HCEC 1CT (cell line): ENCODE data around the gene IFNL4.
"Not testable (repeated sequence)": the region's sequence is repeated elsewhere in the genome, so short reads cannot be mapped to it uniquely, and the experiment has no call there.

ENCODE experiments used
- DNase-seq: peaks from one replicate; pipeline ENCODE4 v3.0.0-alpha.2; 2017

IFNL4 gene

DNA sequence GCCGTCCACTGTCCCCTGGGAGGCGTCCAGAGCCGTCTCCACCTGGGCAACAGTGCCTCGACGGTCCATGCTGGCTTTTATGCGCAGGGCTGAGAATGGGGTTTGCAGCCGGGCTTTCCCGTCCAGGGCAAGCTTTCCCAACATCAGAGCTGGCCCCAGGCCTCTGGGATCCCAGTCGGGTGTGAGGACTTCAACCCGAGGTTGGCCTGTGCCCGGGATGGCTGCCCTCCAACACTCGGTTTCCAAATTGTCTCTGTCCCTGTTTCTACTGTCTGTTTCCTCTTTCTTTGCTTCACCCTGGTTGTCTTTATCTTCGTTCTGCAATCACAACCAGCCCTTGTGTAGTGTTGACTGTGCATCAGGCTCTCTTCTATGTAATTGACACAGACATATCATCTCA, at the start of gene IFNL4:
Gene IFNL4 (minus strand): TSS at position 51 of the 400 bp plus-strand sequence.
- DNase-seq: no peak

DNA sequence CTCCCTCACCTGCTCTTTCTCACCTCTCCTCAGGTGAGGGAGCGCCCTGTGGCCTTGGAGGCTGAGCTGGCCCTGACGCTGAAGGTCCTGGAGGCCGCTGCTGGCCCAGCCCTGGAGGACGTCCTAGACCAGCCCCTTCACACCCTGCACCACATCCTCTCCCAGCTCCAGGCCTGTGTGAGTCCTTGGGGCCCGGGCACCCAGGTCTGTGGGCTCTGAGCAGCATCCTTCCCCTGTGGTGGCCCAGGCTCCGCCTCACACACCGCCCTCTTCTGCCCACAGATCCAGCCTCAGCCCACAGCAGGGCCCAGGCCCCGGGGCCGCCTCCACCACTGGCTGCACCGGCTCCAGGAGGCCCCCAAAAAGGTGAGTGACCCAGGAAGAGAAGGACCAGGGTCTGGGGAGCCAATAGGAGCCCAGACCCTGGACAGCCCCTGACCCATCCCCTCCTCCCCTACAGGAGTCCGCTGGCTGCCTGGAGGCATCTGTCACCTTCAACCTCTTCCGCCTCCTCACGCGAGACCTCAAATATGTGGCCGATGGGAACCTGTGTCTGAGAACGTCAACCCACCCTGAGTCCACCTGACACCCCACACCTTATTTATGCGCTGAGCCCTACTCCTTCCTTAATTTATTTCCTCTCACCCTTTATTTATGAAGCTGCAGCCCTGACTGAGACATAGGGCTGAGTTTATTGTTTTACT, 49.4 kb upstream of the IFNL4 start:
- DNase-seq: no peak

DNA sequence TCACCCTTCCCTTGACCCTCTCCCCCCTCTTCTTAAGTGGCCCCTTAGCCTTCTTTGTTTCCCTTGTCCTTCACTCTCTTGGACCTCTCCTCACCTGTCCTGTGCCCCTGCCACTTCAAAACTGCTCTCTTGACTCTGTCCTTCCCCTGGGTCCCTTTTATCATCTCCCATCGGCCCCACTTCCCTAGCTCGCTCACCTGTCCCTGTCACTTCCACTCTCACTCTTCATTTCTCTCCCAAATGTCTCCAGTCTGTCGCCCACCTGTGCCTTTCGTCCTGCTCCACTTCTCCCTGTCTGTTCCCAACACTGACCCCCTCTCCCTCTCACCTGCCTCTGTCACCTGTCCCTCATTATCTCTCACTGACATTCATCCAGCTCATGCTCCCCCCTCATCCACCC, 48.2 kb upstream of the IFNL4 start:
- no peak for DNase-seq

DNA sequence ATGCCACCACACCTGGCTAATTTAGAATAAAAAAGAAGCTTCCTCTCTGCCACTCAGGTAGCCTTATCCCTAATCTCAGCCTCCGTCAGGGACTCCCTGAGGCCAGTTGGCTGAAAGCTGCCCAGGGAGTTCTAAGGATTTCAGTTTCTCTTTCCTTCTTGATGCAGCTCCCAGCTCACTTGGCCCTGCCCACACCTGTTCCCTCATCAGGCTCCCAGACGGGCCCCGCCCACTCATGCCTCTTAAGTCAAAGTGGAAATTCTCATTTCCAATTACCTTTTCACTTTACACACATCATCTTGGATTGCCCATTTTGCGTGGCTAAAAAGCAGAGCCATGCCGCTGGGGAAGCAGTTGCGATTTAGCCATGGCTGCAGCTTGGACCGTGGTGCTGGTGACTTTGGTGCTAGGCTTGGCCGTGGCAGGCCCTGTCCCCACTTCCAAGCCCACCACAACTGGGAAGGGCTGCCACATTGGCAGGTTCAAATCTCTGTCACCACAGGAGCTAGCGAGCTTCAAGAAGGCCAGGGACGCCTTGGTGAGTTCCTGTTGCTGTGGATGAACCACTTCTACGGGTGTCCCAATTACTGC, 47.5 kb upstream of the IFNL4 start, which contains the start of gene IFNL1:
Gene IFNL1 (plus strand): TSS at position 353 of the 591 bp plus-strand sequence. CDS start 15 bp downstream, at position 368.
- no peak for DNase-seq

DNA sequence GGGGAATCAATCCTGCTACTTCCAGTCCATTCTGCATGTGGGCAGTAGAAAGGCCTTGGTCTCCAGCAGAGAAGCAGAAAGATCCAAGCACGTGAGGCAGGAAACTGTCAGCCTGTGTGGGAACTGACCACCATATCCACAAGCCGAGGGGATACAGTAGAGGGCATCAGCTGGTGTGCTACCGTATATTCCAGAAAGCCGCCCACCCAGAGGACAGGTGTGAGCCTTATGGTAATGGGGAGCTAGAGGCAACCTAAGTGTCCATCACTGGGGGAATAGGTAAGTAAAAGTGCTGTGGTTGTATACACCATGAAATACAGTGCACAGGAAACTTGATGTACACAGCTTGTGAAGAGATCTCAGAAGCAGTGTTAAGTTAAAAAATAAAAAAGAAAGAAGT, 44.7 kb upstream of the IFNL4 start:
- no peak for DNase-seq

DNA sequence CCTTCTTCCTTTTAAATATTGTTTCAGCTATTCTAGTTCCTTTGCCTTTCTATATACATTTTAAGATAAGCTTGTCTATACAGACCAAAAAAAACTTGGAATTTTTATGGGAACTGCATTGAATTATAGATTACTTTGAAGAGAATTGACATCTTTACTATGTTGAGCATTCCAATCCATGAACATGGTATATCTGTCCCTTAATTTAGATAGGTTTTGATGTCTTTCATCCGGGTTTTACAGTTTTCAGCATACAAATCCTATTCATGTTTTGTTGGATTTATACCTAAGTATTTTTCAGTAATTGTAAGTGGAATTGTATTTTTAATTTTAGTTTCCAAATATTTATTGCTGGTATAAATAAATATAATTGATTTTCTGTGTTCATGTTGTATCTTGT, 35.4 kb upstream of the IFNL4 start:
- no peak for DNase-seq

DNA sequence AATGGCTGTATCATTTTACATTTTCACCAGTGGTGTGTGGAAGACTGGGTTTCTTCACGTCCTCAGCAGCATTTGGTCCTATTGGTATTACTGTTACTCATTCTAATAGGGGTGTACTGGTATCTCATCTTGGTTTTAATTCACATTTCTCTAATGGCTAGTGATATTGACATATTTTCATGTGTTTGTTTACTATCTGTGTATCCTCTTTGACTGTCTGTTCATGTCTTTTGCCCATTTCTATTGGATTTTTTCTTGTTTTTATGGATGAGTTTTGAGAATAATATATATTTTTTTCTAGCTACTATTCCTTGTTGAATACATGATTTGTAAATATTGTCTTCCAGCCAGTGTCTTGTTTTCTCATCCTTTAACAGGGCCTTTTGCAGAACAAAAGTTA, 33.4 kb upstream of the IFNL4 start:
- DNase-seq: no peak

DNA sequence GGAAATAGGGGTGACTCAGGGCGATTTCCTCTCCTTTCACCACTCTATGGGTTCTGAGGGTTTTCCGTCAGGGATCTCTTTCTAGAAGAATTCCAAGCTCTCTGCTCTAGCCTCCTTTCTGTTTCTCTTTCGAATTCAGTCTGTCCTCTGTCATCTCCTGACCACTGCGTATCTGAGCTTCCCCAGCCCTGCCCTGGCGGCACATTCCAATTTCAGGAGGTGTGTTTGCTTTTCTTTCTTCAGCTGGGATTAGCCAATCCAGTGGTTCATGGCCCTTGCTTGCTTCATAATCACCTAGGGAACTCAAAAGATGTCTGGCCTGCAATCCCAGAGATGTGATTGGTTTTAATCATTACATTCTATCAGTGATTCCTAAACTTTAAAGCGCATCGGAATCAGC, 28.9 kb upstream of the IFNL4 start:
- DNase-seq: no peak

DNA sequence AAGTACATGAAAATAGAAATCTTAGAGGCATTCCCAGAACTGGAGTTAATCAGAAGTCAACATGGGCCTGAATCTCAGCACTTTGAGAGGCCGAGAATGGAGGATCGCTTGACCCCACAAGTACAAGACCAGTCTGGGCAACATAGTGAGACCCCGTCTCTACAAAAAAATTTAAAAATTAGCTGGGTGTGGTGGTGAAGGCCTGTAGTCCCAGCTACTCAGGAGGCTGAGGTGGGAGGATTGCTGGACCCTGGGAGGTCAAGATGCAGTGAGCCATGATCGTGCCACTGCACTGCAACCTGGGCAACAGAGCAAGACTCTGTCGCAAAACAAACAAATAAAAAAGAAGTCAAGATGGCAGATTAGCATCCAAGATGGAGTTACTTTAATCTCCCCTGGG, 28.1 kb upstream of the IFNL4 start:
- no peak for DNase-seq

DNA sequence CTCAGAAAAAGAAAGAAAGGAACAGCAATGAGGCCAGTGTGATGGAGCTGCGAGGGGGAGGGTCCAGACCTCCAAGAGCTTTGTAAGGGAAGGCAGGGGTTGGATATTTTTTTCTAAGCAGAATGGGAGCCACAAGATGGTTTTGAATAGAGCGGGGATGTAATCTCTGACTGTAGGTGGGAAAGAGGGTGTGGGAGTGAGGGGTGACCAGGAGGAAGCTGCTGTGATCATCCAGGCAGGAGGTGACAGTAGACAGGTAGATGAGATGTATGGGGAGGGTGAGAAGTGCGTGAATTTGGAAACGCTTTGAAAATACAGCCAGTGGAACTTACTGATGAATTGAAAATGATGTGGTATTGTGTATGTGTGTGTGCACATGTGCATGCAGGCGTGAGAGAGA, 26.9 kb upstream of the IFNL4 start:
- no peak for DNase-seq

DNA sequence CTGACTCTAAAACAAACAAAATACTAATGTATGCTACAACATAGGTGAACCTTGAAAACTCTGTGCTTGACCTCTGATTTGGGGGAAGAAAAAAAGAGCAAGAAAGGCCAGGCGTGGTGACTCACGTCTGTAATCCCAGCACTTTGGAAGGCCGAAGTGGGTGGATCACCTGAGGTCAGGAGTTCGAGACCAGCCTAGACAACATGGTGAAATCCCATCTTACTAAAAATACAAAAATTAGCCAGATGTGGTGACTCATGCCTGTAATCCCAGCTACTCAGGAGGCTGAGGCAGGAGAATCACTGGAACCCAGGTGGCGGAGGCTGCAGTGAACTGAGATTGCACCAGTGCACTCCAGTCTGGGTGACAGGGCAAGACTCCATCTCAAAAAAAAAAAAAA, 25.2 kb upstream of the IFNL4 start:
- not testable (repeated sequence) for DNase-seq

DNA sequence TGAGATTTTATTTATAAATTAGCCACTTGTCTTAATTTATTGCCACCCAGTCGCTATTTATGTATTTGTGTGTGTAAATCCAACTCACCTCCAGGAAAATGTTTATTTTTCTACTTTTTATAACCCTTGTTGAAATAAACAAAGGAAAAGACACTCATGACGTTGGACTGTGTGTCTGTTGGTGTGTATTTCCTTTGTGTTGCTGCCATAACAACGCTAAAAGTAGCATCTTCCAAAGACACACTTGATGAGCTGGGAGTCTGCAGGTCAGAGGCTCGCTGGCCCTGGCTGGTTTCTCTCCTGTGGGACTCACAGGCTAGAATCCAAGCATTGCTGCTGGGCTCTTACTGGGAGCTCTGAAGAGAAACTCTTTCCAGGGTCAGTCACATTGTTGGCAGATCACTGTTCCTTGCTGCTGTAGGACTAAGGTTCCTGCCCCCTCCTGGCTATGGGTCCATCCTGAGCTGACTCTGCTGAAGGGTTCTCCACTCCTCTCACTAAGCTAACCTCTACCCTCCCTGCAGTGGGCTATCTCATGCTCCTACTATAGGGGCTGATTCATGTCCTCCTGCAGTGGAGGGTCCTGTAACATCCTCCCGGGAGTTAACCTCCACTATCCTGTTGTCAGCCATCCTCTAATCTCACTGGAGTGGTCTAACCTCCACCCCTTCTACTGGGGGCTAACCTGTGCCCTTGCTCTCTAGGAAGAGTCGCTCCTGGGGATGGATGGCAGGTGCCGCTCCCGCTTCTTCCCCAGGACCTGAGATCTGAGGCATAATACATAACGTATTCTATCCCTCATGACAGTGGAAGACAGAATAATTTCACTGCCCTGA, 21.6 kb upstream of the IFNL4 start:
- DNase-seq: no peak

DNA sequence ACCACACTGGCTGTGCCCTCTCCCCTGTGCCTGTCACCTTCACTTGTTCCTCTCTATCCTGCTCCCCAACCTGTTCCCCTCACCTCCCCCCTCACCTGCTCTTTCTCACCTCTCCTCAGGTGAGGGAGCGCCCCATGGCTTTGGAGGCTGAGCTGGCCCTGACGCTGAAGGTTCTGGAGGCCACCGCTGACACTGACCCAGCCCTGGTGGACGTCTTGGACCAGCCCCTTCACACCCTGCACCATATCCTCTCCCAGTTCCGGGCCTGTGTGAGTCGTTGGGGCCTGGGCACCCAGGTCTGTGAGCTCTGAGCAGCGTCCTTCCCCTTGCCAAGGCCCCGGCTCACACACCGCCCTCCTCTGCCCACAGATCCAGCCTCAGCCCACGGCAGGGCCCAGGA, 20.7 kb upstream of the IFNL4 start:
- DNase-seq: not testable (repeated sequence)

DNA sequence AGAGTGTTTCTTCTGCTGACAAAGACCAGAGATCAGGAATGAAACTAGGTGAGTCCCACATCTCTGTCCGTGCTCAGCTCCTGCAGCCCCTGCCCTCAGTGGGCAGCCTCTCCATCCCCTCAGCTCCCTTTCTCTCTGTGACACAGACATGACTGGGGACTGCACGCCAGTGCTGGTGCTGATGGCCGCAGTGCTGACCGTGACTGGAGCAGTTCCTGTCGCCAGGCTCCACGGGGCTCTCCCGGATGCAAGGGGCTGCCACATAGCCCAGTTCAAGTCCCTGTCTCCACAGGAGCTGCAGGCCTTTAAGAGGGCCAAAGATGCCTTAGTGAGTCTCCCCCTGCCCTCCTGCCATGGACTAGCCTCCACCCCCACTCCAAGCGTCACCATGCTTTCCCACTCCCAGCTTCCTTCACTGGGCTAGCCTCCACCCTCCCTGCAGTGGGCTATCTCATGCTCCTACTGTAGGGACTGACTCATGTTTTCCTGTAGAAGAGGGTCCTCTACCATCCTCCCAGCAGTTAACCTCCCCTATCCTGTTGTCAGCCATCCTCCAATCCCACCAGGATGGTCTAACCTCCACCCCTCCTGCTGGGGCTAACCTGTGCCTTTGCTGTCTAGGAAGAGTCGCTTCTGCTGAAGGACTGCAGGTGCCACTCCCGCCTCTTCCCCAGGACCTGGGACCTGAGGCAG, 20.0 kb upstream of the IFNL4 start:
- not testable (repeated sequence) for DNase-seq

DNA sequence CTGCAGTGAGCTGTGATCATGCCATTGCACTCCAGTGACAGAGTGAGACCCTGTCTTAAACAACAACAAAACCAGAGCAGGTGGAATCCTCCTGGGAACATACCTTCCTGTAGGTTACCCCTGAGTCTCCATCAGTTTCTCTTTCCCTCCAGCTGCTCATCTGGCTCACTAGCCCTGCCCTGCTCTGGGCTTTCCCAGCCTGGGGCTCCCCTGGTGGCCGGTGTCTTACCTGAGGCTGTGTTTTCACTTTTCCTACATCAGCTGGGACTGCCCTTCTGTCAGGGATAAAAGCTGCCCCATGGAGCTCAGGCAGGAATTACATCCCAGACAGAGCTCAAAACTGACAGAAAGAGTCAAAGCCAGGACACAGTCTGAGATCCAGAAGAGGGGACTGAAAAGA, 19.4 kb upstream of the IFNL4 start, which contains the start of gene IFNL2:
Gene IFNL2 (plus strand): TSS at position 312 of the 400 bp plus-strand sequence. CDS start 173 bp downstream, outside the sequence.
- not testable (repeated sequence) for DNase-seq

DNA sequence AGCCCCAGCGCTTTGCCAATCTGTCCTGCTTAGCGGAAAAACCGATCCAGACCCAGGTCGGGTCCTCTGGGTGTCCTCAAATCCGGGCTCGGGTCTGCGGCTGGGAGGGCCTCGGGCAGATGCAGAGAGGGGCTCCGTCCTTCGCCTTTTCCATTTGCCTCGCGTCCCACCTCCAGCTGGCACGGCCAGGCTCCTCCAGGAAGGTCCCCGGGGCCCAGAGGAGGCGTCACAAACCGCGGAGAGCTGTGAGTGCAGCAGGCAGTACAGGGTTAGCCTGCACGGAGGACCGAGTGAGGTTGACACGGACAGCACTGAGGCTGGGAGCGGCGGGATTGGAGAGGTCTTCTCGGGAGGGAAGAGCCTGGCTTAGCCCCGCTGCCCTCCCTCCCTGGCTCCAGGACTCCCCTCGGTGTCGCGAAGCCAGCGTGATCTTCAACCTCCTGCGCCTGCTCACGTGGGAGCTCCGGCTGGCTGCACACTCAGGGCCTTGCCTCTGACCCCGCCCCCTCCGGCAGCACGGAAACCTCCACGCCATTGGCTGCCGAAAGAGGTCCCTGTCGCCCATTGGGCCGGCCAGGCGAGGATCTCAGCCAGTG, 16.8 kb upstream of the IFNL4 start:
- no peak for DNase-seq

DNA sequence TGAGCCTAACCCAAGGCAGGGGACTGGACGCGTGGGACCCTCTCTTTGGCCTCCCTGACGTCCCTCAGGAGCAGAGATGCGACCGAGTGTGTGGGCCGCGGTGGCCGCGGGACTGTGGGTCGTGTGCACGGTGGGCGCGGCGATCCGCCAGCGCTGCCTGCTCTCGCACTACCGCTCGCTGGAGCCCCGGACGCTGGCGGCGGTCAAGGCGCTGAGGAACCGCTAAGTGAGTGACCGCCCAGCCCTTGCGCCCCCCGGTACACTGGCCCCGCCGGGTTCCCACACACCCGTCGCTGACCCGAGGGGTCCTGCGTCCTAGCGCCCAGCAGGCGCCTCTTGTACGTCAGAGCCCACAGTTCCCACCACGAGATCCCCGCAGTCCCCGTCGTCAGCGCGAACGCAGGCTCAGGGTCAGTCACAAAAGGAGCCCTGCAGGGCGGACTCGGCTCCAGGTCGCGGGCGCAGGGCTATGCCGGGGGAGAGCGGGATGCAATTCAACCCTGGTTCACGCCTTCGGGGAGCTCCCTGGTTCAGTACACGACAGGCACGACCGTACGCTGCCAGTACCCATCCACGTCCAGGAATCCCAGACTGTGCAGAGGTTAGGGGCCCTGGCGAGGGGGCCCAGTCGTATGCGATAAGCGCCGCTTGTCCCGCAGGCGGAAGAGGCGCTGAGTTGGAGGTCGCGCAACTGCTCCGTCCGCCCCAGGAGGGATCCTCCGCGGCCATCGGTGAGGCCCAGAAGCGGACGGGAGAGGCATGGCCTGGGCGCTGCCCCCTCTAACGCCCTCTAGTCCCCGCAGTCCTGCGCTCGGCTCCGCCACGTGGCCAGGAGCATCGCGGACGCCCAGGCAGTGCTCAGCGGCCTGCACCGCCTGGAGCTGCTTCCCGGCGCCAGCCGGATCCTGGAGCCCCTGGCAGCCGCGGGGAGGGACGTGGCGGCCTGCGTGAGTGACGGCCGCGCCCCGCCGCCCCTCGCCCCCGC, 15.9 kb upstream of the IFNL4 start:
- no peak for DNase-seq

DNA sequence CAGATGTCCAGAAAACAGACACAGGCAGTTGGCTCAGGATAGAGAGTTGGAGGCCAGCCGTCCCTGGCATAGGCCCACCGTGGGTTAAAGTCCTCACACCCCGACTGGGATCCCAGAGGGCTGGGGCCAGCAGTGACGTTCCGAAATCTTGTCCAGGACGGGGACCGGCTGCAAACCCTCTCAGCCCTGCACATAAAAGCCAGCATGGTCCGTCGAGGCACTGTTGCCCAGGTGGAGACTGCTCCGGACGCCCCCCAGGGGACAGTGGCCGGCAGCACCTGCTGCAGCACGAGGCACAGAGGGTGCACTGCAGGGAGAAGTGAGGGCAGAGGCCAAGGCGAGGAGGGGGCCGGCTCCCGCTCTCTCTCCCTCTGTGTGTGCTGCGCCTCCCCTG, 15.3 kb upstream of the IFNL4 start:
- no peak for DNase-seq

DNA sequence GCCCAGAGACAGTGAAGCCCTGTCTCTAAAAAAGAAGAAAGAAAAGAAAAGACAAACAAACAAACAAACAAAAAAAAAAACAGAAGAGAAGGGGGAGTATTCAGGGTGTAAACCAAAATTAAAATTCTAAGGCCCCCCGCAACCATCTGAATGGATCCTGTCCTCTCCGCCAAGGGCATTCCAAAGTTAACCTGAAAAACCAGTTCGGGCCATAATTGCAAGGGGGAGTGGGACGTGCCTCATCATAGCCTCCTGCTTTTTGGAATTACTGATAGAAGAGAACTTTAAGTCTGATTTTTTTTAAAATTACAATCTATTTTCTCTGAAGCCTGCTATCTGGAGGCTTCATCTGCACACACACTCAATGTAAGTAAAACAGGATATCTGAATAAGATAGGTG, 13.8 kb upstream of the IFNL4 start:
- no peak for DNase-seq

DNA sequence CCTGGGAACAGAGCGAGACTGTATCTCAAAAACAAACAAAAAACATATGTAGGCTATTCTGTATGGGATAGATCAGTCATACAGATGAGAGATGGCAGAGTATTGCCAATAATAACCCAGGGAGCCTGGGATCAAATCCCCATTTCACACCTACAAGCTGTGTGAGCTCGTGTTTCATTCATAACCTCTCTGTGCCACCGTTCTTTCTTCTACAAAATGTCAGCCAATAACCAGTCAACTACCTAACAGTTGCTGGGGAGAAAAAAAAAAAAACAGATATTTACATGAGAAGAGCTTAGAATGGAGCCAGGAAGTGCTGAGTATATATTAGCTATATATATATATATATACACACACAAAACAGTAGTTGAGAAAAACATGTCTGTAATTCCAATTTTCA, 13.0 kb upstream of the IFNL4 start:
- DNase-seq: no peak

DNA sequence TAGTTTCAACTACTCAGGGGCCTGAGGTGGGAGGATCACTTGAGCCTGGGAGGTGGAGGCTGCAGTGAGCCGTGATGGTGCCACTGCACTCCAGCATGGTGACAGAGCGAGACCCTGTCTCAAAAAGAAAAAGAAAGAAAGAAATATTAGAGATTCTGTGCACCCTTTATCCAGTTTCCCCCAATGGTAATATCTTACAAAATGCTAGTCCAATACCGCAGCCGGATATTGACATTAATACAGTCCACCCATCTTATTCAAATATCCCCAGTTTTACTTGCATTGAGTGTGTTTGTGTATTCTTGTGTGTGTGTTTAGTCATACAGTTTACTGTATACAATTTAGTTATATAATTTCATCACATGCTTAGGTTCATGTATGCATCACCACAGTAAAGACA, 8.6 kb upstream of the IFNL4 start:
- DNase-seq: no peak
